Neuronal stem cell (in vitro differentiated cells): ENCODE measurements around the gene IFNL4.

ENCODE experiments used
- DNase-seq: peaks from one replicate; pipeline ENCODE4 v3.0.0-alpha.2; 2013; ENCODE audit warnings: low spot score
- H2AFZ ChIP-seq: one replicate; pipeline ENCODE4 v1.6.1; 2013; ENCODE audit warnings: mild to moderate bottlenecking, low read length, inconsistent platforms
- H2AK5ac ChIP-seq: 2 replicates; pipeline ENCODE4 v1.6.1; 2013; ENCODE audit warnings: low read depth, mild to moderate bottlenecking, inconsistent platforms, low read length, moderate library complexity, mixed read lengths
- H2BK120ac ChIP-seq: 2 replicates; pipeline ENCODE4 v1.6.1; 2013; ENCODE audit warnings: low read depth, mild to moderate bottlenecking, inconsistent platforms, low read length, moderate library complexity, mixed read lengths
- H2BK12ac ChIP-seq: one replicate; pipeline ENCODE4 v1.6.1; 2013; ENCODE audit warnings: low read length, inconsistent platforms
- H2BK15ac ChIP-seq: 2 replicates; pipeline ENCODE4 v1.6.1; 2013; ENCODE audit warnings: mild to moderate bottlenecking, low read length, inconsistent platforms, mixed read lengths
- H2BK5ac ChIP-seq: one replicate; pipeline ENCODE4 v1.6.1; 2013; ENCODE audit warnings: inconsistent platforms, mild to moderate bottlenecking, low read length, moderate library complexity
- H3K14ac ChIP-seq: one replicate; pipeline ENCODE4 v1.6.1; 2013; ENCODE audit warnings: low read length, inconsistent platforms
- H3K18ac ChIP-seq: 2 replicates; pipeline ENCODE4 v1.6.1; 2013; ENCODE audit warnings: low read length, inconsistent platforms
- H3K23ac ChIP-seq: 2 replicates; pipeline ENCODE4 v1.6.1; 2013; ENCODE audit warnings: low read depth, mild to moderate bottlenecking, mixed read lengths, low read length, inconsistent platforms; ENCODE audit not compliant: poor library complexity
- H3K27ac ChIP-seq: replicated peaks from 3 replicates; pipeline ENCODE4 v1.5.1; 2013; ENCODE audit warnings: low read length, inconsistent platforms
- H3K27me3 ChIP-seq, 3 experiments: 2 replicates each; pipeline ENCODE4 v1.6.1; 2013; ENCODE audit warnings: low read length in 3 of 3, mild to moderate bottlenecking in 2 of 3, inconsistent platforms in 1 of 3, low read depth in 1 of 3, mixed read lengths in 1 of 3, moderate library complexity in 1 of 3; ENCODE audit not compliant: control insufficient read depth in 3 of 3, insufficient read depth in 3 of 3
- H3K36me3 ChIP-seq, 2 donors: replicated peaks in 1 of 2; 2 replicates each; pipeline ENCODE4 v1.6.1; 2013; ENCODE audit warnings: low read length in 2 of 2; ENCODE audit not compliant: control insufficient read depth in 2 of 2, insufficient read depth in 2 of 2
- H3K4ac ChIP-seq: 2 replicates; pipeline ENCODE4 v1.6.1; 2013; ENCODE audit warnings: inconsistent platforms, mild to moderate bottlenecking, low read length, moderate library complexity
- H3K4me1 ChIP-seq, 2 donors: 1 replicate in 1 of 2; 2 replicates in 1 of 2; pipeline ENCODE4 v1.6.1; 2013; ENCODE audit warnings: low read length in 2 of 2, low read depth in 1 of 2; ENCODE audit not compliant: control insufficient read depth in 2 of 2, insufficient read depth in 1 of 2
- H3K4me2 ChIP-seq: one replicate; pipeline ENCODE4 v1.6.1; 2013; ENCODE audit warnings: mild to moderate bottlenecking, low read length, inconsistent platforms; ENCODE audit not compliant: insufficient read depth, poor library complexity, severe bottlenecking
- H3K4me3 ChIP-seq, 2 donors: 2 replicates each; pipeline ENCODE4 v1.5.1; 2013; ENCODE audit warnings: low read length in 2 of 2, mild to moderate bottlenecking in 2 of 2, inconsistent platforms in 1 of 2, moderate library complexity in 1 of 2
- H3K79me1 ChIP-seq: one replicate; pipeline ENCODE4 v1.6.1; 2013; ENCODE audit warnings: low read depth, mild to moderate bottlenecking, inconsistent platforms, low read length, moderate library complexity
- H3K9ac ChIP-seq: one replicate; pipeline ENCODE4 v1.6.1; 2013; ENCODE audit warnings: mild to moderate bottlenecking, low read depth, low read length, inconsistent platforms; ENCODE audit not compliant: poor library complexity
- H3K9me3 ChIP-seq, 2 donors: replicated peaks in 1 of 2; 2 replicates each; pipeline versions ENCODE3 to v1.6.1; 2013; ENCODE audit warnings: low read length in 2 of 2, mild to moderate bottlenecking in 2 of 2, inconsistent platforms in 1 of 2, low read depth in 1 of 2, mixed read lengths in 1 of 2, moderate library complexity in 1 of 2; ENCODE audit not compliant: control insufficient read depth in 2 of 2, insufficient read depth in 1 of 2
- H4K8ac ChIP-seq: one replicate; pipeline ENCODE4 v1.6.1; 2013; ENCODE audit warnings: low read depth, mild to moderate bottlenecking, inconsistent platforms, low read length, moderate library complexity
- H4K91ac ChIP-seq: one replicate; pipeline ENCODE4 v1.6.1; 2013; ENCODE audit warnings: low read length, low read depth, mild to moderate bottlenecking, inconsistent platforms; ENCODE audit not compliant: poor library complexity
- WGBS, 2 donors: extraction: QIAGEN DNeasy Blood & Tissue Kit; methylation state at CpG; one replicate each; pipeline ENCODE4 v1.1.7; 2013; ENCODE audit warnings: missing lambda C conversion rate in 2 of 2, mixed read lengths in 1 of 2; ENCODE audit not compliant: insufficient read length in 2 of 2, insufficient replicate concordance in 1 of 2; ENCODE audit errors: extremely low coverage in 2 of 2; 5-methylcytosine and 5-hydroxymethylcytosine counted together

IFNL4 gene

DNA sequence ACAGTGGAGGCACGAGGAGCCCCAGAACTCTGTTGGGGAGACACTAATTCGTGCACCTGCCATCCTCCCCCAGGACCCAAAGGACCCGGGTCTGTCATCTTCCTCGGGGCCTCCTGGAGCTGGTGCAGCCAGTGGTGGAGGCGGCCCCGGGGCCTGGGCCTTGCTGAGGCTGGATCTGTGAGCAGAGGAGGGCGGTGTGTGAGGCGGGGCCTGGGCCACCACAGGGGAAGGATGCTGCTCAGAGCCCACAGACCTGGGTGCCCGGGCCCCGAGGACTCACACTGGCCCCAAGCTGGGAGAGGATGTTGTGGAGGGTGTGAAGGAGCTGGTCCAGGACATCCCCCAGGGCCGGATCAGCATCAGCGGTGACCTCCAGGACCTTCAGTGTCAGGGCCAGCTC, 12.1 kb downstream of the IFNL4 start:
- DNase-seq = no peak
- no peak overlapping the region for H3K4ac ChIP-seq
- peak overlapping the region; percentile 48 for H3K18ac ChIP-seq
- no peak overlapping the region for H2AFZ ChIP-seq
- H3K23ac ChIP-seq = no peak overlapping the region
- no peak overlapping the region for H2BK120ac ChIP-seq
- H2AK5ac ChIP-seq = no peak overlapping the region
- peak overlapping the region; percentile 21 for H3K9ac ChIP-seq
- H3K79me1 ChIP-seq = peaks cover 1% of the 10 kb centered on the region
- H2BK12ac ChIP-seq = no peak overlapping the region
- no peak overlapping the region for H4K8ac ChIP-seq
- no peak overlapping the region for H2BK5ac ChIP-seq
- no CpG with 5 or more reads among the region's 12 CpGs for WGBS, 2 donors
- H3K4me3 ChIP-seq = no peak overlapping the region
- no peaks in the 10 kb centered on the region for H3K36me3 ChIP-seq
- no peak overlapping the region for H3K14ac ChIP-seq
- no peak overlapping the region for H4K91ac ChIP-seq
- H3K9me3 ChIP-seq = no peaks in the 10 kb centered on the region
- H3K27ac ChIP-seq = no peak overlapping the region
- peaks cover 0 to 15% (median 0%) of the 10 kb centered on the region in 3 experiments for H3K27me3 ChIP-seq
- H3K4me1 ChIP-seq = no peaks in the 10 kb centered on the region
- no peak overlapping the region for H3K4me2 ChIP-seq
- no peak overlapping the region for H2BK15ac ChIP-seq

DNA sequence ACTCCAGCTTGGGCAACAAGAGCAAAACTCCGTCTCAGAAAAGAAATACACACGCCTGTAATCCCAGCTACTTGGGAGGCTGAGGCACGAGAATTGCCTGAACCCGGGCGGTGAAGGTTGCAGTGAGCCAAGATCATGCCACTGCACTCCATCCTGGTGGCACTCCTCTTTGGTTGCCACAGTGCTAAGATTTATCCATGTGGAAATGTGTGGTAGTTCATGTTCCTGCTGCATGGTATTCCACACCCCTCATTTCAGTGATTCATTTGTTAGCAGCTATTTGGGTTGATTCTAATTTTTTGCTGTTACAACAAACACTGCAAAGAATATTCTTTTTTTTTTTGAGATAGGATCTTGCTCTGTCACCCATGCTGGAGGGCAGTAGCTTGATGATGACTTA, 15.9 kb downstream of the IFNL4 start:
- no peak overlapping the region for H2BK15ac ChIP-seq
- no CpG with 5 or more reads among the region's 5 CpGs for WGBS, 2 donors

DNA sequence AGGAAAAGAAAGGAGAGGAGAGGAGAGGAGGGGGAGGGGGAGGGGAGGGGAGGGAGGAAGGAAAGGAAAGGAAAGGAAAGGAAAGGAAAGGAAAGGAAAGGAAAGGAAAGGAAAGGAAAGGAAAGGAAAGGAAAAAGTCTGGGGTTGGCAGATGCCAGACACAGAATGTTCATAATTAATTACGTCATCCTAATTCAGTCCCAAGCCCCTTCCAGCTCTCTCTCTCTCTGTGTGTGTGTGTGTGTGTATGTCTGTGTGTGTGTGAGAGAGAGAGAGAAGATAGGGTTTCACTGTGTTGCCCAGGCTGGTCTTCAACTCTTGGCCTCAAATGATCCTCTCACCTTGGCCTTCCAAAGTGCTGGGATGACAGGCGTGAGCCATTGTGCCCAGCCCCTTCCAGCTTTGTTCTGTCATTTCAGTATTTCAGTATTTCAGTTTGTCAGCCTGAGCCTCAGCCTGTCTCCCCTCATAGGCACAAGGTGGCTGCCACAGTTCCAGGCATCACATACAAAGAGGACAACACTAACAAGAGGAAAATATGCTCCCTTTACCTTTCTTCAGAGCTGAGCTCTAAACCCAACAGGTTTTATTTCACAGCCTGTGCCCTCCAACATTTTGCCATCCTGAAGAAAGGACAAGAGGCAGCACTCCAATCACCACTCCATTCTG, 18.4 kb downstream of the IFNL4 start:
- H3K27ac ChIP-seq = no peak overlapping the region
- H3K4me1 ChIP-seq = no peaks in the 10 kb centered on the region
- H3K18ac ChIP-seq = no peak overlapping the region
- no peak overlapping the region for H3K4ac ChIP-seq
- no CpG with 5 or more reads among the region's 2 CpGs for WGBS, 2 donors
- H3K9ac ChIP-seq = no peak overlapping the region
- no peak overlapping the region for H3K4me3 ChIP-seq
- H2BK5ac ChIP-seq = no peak overlapping the region
- H2AK5ac ChIP-seq = no peak overlapping the region
- no peak overlapping the region for H2BK15ac ChIP-seq
- no peak overlapping the region for H4K8ac ChIP-seq
- H3K36me3 ChIP-seq = no peaks in the 10 kb centered on the region
- H3K4me2 ChIP-seq = no peak overlapping the region
- H3K9me3 ChIP-seq = no peaks in the 10 kb centered on the region
- peaks cover 0 to 7% (median 0%) of the 10 kb centered on the region in 3 experiments for H3K27me3 ChIP-seq
- H3K23ac ChIP-seq = no peak overlapping the region
- no peak overlapping the region for H2AFZ ChIP-seq
- H3K14ac ChIP-seq = no peak overlapping the region
- H4K91ac ChIP-seq = no peak overlapping the region
- no peak for DNase-seq
- no peak overlapping the region for H2BK120ac ChIP-seq
- H3K79me1 ChIP-seq = no peaks in the 10 kb centered on the region
- H2BK12ac ChIP-seq = no peak overlapping the region

More for the DNA sequence above, 15.9 kb downstream of the IFNL4 start:
- Histone ChIP-seq H2AFZ (no peak overlapping the region), H3K27me3 (peaks cover 0 to 7% (median 0%) of the 10 kb centered on the region in 3 experiments), H3K79me1 (peaks cover 1% of the 10 kb centered on the region), H3K9me3 (no peaks in the 10 kb centered on the region), H3K9ac (no peak overlapping the region), H3K4me2 (no peak overlapping the region), H3K27ac (no peak overlapping the region), H3K4me1 (no peaks in the 10 kb centered on the region), H3K36me3 (no peaks in the 10 kb centered on the region), H2BK12ac (no peak overlapping the region), H2BK5ac (no peak overlapping the region), H4K91ac (no peak overlapping the region), H2AK5ac (no peak overlapping the region), H3K18ac (no peak overlapping the region), H3K23ac (no peak overlapping the region), H2BK120ac (no peak overlapping the region), H4K8ac (no peak overlapping the region), H3K4me3 (no peak overlapping the region), H3K4ac (no peak overlapping the region), H3K14ac (no peak overlapping the region)
- no peak for DNase-seq

DNA sequence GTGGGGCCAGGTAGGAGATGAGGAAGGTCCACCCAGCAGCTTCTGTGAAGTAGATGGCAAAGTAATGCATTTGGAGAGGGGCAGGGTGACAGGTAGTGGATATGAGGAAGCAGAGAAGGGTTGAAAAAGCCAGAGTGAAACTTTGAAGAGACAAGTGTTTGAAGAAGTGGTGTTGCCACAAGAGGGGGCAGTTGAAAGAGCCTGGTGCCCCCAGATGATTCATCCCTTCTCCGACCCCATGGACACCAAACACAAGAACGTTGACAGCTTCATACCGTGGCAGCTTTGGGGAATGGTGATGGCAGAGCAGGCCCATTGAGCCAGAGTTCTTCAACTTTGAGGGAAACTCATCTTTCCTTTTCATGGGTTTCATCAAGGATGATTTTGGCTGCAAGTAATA, 23.7 kb downstream of the IFNL4 start:
- Histone ChIP-seq H2AK5ac (no peak overlapping the region), H4K8ac (no peak overlapping the region), H2BK5ac (no peak overlapping the region), H2BK12ac (no peak overlapping the region), H3K4ac (no peak overlapping the region), H2BK120ac (no peak overlapping the region), H3K79me1 (no peaks in the 10 kb centered on the region), H3K4me3 (no peak overlapping the region), H3K9me3 (peaks cover 0 to 2% of the 10 kb centered on the region in 2 donors), H3K9ac (no peak overlapping the region), H3K18ac (no peak overlapping the region), H3K14ac (peak overlapping the region; percentile 21), H3K4me1 (no peaks in the 10 kb centered on the region), H3K27me3 (peaks cover 0 to 6% (median 0%) of the 10 kb centered on the region in 3 experiments), H2AFZ (no peak overlapping the region), H3K36me3 (no peaks in the 10 kb centered on the region), H4K91ac (no peak overlapping the region), H3K27ac (no peak overlapping the region), H3K4me2 (no peak overlapping the region), H2BK15ac (no peak overlapping the region), H3K23ac (no peak overlapping the region)
- no CpG with 5 or more reads among the region's 3 CpGs for WGBS, 2 donors
- no peak for DNase-seq
